NCI-H748 treated with DMSO at 0.1 percent for 48 hours (cell line): ENCODE results near the gene CTSK.
"Not testable (repeated sequence)": the region's sequence is repeated elsewhere in the genome, so short reads cannot be mapped to it uniquely, and the experiment has no call there.

Experiments used
- DNase-seq: peaks from one replicate; lab custom pipeline; 2025; lab: John Stamatoyannopoulos, UW

The CTSK gene

GRCh38 chr1:150805899-150806298 is 2.2 kb downstream of the CTSK start:
- DNase-seq = no peak

DNA sequence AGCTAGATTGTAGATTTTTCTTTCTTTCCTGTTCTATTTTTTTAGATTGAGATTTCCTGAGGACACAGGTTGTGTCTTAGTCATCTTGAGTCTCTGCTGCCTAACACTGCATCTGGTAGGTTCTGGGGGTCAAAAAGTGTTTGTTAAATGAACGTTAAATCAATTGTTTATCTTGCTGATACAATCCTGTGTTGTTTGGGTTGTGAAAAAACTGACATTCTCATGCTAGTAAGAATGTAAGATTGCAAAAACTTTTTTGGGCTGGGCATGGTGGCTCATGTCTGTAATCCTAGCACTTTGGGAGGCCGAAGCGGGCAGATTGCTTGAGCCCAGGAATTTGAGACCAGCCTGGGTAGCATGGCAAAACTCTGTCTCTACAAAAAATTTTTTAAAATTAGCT is 3.4 kb downstream of the CTSK start:
- no peak for DNase-seq

DNA sequence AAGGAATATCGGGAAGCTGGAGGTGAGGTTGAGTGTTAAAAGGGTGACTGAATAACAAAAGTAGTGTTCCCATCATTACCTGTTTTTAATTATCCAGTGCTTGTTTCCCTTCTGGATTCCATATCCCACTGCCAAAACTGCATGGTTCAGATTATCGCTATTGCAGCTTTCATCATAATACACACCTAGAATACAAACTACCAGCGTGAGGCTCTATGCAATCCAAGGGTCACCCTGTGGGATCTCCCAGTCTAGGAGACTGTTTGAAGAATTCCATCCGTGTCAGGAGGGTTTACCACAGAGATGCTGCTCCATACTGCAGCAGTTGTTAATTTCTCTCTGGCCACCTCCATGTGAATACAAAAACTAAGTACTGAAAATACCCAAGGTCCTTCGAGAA is 9.0 kb downstream of the CTSK start:
- DNase-seq = no peak

DNA sequence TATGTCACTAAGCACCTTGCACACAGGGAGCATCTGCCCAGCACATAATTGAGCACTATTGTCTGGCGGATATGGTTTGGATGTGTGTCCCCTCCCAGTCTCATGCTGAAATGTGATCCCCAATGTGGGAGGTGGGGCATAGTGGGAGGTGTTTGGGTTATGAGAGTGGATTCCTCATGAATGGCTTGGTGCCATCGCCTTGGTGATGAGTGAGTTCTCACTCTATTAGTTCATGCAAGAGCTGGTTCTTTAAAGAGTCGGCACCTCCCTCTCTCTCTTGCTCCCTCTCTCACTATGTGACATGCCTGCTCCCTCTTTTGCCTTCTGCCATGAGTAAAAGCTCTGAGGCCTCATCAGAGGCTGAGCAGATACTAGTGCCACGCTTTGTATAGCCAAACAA is 9.5 kb downstream of the CTSK start:
- DNase-seq = peak; percentile 95

DNA sequence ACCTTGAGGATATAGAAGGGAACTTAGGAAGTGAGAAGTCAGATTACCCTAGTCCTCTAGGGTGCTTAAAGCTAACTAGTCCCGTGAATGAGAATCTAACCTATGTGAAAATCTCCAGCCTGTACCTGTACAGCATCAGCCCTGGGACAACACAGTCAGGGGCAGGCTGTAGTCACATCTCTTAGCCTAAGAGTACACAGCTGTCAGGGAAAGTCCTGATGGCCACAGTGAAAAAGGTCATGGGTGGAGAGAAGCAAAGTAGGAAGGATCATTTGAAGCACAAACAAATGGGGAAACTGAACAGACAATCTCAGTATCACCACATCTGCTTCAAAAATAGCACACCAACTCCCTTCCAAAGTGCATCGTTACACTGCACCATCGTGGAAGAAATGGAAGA is 11.7 kb downstream of the CTSK start:
- no peak for DNase-seq

GRCh38 chr1:150793778-150794177 is 14.3 kb downstream of the CTSK start:
- not testable (repeated sequence) for DNase-seq

DNA sequence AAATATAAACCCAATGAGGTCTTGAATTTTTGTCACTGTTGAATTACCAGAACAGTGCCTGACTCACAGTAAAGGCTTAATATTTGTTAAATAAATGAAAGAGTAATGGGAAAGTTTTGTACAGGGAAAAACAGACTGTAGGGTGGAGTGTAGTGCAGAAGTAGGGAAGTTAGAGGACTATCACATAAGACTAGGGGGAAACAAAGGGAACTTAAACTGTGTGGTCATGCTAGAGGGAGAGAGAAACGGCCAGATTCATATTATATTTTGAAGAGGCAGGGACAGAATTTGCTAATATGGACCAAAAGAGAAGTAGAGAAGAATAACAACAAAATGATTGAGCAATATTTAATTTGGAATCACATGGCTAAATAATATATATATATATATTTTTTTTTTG is 14.8 kb downstream of the CTSK start:
- DNase-seq = no peak

- no peak for DNase-seq
These were observed 16.5 kb downstream of the CTSK start for GRCh38 chr1:150791585-150791984.

DNA sequence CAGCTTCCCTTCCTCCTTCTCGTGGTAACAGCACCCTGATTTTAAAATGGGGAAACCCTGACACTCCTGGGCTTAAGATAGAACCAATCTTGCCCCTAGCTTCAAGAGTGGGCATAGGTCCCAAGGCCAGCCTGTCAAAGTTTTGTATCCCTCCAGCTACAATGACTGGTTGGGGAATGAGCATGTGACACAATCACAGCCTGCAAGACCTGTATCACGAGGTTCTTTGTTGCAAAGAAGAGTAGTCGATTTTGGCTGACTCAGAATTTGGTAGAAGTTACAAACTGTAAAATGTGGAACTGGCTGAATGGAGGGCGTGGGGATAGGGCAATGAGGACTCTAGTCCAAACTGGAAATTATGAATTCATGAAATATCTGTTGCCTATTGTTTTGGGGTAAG is 18.7 kb downstream of the CTSK start:
- DNase-seq = no peak

DNA sequence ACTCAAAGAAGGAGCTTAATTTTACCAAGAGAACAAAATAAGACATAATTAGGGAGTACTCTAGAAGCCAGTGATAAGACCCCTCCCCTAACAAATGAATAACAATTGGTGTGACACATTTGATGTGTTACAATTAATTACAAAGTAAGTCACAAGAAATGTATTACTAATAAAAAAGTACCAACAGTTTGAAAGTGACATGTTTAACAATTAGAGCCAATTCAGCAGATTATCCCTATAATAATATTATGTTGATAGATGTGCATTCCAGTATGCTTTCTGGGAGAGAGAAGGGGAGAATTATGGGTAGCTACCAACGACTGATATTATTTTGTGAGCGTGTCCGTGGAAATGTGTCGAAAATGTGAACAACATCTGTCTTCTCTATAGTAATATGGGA is 19.1 kb downstream of the CTSK start:
- no peak for DNase-seq

- DNase-seq = no peak
These were observed 20.6 kb downstream of the CTSK start for GRCh38 chr1:150787455-150787854.

- DNase-seq = no peak
These were observed 27.6 kb downstream of the CTSK start for GRCh38 chr1:150780510-150780909.

DNA sequence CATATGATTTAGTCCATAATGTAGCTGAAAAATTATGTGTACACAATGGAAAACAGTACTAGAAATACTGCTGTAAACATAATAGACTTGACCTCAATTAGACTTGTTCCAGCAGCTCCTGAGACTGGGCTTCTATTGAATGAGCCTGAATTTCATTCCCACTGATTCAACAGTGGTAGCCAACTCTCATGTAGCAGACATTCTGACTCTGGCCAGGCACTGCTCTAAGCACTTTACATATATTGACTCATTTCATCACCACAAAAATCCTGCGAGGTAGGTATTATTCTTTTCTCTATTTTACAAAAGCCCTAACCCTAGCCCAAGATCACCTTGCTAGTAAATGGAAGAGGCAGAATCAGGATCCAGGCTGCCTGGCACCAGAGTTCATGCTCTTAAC is 29.7 kb downstream of the CTSK start:
- no peak for DNase-seq

DNA sequence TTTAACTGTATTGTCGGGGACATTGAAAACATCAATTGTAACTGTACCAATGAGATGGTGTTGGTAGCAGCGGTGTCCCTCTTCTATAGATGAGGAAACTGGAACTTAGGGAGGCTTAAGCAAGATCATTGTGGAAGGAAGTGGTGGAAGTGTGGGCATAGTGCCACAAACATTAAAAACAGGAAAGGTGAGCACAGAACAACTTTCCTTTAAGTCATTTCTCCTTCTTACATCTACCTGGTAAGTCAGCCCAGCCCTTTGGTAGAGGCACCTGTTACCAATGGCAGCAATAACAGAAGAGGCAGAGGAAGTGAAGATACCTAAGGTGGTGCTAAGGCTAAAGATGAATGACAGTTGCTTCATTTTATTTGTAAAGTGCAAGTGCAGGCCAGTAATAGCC is 30.5 kb downstream of the CTSK start:
- DNase-seq = no peak

- DNase-seq = not testable (repeated sequence)
These were observed 32.0 kb downstream of the CTSK start for GRCh38 chr1:150775931-150776505.

DNA sequence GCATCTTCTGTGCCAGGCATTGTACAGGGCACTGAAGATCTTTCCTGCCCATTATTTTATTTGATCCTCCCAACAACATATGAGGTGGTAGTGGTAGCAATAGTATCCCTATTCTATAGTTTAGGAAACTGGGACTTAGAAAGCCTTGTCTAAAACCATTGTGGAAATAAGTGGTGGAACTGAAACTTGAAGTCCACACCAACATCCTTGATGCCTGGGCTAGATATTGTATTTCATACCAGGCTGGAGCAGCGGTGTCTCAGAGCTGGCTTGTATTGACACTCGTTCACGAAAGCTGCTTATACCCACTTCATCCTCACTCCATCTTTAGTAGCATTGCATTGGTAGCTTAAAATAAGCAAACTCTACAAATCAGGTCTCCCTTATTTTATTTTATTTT is 32.8 kb downstream of the CTSK start:
- DNase-seq = no peak

GRCh38 chr1:150772326-150772725 is 35.7 kb downstream of the CTSK start:
- no peak for DNase-seq

DNA sequence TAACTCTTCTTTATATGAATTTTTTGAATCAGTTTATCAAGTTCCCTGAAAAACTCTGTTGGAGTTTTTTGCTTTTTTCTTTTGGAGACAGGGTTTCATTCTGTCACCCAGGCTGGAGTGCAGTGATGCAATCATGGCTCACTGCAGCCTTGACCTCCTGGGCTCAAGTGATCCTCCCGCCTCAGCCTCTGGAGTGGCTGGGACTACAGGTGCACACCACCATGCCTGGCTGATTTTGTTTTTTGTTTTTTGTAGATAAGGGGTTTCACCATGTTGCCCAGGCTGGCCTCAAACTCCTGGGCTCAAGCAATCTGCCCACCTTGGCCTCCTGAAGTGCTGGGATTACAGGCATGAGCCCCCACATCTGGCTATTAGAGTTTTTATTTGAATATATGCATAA is 40.4 kb downstream of the CTSK start:
- DNase-seq = not testable (repeated sequence)

DNA sequence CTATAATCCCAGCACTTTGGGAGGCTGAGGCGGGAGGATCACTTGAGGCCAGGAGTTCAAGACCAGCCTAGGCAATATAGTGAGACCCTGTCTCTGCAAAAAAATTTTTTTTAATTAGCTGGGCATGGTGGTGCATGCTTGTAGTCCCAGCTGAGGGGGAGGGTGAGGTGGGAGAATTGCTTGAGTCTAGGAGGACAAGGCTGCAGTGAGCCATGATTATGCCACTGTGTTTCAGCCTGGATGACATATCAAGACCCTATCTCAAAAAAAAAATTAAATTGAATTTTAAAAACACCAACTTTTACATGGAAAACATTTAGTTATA is 42.1 kb downstream of the CTSK start:
- not testable (repeated sequence) for DNase-seq

DNA sequence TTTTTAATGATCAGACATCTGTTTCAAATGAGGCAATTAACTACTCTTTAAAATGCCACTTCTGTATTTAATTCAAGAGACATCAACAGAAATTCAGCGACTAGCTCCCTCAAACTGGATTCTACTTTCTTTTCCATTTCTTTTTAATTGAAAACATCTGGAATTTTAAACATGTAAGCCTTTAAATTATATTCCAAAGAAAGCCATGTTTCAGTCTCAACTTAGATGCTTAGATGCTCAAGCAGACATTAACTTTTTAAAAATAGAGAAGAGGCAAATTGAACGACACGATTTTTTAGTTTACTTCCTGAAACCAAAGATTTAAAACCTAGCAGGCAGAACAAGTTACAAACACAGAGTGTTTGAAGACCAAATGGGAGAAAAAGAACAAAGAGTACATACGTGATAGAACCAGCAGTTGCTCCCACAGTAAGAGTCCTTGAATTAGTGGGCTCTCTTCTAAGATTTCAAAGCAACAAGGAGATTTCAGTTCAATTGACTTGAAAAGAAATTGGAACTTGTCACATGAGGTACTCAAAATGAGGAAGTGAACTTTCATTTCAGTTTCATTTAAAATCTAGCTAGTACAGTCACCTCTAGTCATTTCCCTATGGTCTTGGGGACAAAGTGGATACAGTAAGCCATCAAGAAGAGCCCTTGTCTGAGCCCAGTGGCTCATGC is 42.6 kb downstream of the CTSK start, which contains the start of gene CTSS:
Gene CTSS, minus strand, starts transcription at position 483 of the 681 bp plus-strand sequence. CDS start 1,015 bp downstream, outside the sequence.
- no peak for DNase-seq

GRCh38 chr1:150764617-150765101 is 43.4 kb downstream of the CTSK start:
- DNase-seq = no peak

GRCh38 chr1:150763018-150763417 is 45.0 kb downstream of the CTSK start:
- no peak for DNase-seq

GRCh38 chr1:150762552-150762951 is 45.5 kb downstream of the CTSK start:
- DNase-seq = no peak

- DNase-seq = no peak
These were observed 46.3 kb downstream of the CTSK start for GRCh38 chr1:150761801-150762200.
